ENCODE data around the gene MAP3K20. TPM values are rescaled to one million over a fixed set of nuclear protein-coding genes. Genes with fewer than 3 reads are reported as not detected.

Gene MAP3K20
- total RNA-seq, 1 donor: 136 TPM

DNA sequence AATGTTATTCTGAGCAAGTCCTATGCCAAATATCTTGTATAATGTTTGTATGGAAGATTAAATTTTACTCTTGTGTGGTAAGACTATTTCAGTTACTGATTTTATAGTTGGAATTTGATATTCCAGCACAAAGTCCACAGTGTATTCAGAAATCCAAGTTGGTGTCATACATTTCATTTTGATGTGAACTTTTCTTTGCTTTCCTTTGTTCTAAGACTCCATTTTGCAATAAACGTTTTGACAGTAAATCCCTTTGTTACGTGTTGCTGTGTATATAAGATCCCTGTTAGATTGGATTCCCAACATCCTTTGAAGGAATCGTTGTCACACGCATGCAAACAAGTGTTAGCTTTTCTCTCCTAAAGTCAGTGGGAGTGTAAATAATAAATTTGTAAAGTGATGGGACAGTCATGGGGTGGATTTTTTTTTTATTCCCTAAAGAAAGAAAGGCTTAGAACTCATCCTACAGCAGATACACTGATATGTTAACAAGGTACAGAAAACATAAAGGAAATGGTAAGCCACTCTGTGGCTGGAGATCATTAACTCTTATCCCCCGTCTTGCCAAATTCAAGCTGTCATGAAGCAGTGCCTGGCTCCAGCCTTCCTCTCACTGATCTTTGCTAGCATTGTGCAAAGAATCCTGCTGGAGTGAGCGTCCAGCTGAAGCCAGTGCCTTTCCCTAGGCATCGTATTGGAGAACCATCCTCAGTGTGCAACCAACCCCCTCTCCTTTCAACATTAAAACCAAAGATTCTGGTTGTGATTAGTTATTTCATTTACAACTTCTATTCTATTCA lies 151.5 kb downstream of the MAP3K20 start:
- DNase-seq (ENCODE audit: low read depth): no peak
- no peak overlapping the region for H3K4me3 ChIP-seq (ENCODE audit: low read depth, low read length)
- TF ChIP-seq, protein P1, sequence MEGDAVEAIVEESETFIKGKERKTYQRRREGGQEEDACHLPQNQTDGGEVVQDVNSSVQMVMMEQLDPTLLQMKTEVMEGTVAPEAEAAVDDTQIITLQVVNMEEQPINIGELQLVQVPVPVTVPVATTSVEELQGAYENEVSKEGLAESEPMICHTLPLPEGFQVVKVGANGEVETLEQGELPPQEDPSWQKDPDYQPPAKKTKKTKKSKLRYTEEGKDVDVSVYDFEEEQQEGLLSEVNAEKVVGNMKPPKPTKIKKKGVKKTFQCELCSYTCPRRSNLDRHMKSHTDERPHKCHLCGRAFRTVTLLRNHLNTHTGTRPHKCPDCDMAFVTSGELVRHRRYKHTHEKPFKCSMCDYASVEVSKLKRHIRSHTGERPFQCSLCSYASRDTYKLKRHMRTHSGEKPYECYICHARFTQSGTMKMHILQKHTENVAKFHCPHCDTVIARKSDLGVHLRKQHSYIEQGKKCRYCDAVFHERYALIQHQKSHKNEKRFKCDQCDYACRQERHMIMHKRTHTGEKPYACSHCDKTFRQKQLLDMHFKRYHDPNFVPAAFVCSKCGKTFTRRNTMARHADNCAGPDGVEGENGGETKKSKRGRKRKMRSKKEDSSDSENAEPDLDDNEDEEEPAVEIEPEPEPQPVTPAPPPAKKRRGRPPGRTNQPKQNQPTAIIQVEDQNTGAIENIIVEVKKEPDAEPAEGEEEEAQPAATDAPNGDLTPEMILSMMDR (IDR thresholded peaks at IDR 0.05; ENCODE audit: insufficient read depth, low read depth, low read length): no peak

DNA sequence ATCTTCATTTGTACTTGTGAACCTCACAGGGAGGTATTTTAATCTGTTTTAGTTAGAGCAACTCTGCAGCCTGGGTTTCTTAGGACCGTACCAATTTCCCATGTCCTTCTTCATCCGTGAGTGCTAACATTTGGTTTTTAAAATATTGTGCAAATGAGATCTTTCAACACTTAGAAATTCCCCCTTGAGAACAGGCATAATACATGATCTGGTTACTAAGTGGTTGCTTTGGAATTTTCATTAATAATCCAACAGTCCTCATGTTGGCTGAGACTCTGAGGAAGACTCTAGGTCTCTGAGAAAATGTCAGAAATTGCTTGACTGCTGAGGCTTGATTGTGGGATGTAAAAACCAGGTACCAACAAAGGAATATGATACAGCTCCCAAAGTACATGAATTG lies 153.4 kb downstream of the MAP3K20 start:
- no peak for DNase-seq (ENCODE audit: low read depth)
- H3K4me3 ChIP-seq (ENCODE audit: low read depth, low read length): no peak overlapping the region
- TF ChIP-seq, protein P1 (IDR thresholded peaks at IDR 0.05; ENCODE audit: insufficient read depth, low read depth, low read length): no peak

DNA sequence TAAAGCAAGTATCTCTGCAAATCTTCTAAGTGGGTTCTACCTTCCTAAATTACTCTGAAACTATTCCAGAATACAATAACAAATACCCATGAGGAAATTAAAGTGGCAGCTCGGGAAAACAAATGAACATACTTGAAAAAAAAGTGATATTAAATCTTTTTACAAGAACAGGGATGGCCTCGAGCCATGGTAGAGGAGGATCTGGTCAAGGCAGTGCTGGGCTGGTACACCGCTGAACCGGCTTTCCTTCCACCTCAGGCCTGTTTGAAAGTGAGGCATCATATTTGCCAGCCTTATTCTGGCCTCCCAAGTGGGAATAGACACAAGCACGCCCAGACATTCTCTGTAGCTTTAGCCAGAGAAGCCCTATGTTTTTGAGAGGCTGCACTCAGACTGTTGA lies 154.5 kb downstream of the MAP3K20 start:
- H3K4me3 ChIP-seq (ENCODE audit: low read depth, low read length): no peak overlapping the region
- TF ChIP-seq, protein P1 (IDR thresholded peaks at IDR 0.05; ENCODE audit: insufficient read depth, low read depth, low read length): no peak
- no peak for DNase-seq (ENCODE audit: low read depth)

DNA sequence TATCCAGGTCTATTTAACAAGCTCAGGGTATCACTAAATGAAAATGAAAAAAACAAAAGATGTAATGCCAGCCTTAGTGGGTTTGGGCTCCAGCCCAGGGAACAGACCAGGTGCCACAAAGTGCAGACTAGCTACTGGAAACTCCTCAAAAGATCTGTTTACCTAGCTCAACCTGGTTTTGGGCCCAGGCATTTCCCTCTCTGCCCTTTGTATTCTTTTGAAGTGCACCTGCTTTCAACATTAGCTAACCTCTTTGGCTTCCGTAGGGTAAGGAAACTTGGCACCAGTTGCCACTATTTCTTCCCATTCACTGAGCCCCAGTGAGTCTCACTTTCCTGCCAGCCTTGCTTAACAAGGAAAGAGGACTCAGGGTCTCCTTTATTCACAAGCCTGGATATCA lies 155.4 kb downstream of the MAP3K20 start:
- no peak for DNase-seq (ENCODE audit: low read depth)
- H3K4me3 ChIP-seq (ENCODE audit: low read depth, low read length): no peak overlapping the region
- TF ChIP-seq, protein P1 (IDR thresholded peaks at IDR 0.05; ENCODE audit: insufficient read depth, low read depth, low read length): no peak

DNA sequence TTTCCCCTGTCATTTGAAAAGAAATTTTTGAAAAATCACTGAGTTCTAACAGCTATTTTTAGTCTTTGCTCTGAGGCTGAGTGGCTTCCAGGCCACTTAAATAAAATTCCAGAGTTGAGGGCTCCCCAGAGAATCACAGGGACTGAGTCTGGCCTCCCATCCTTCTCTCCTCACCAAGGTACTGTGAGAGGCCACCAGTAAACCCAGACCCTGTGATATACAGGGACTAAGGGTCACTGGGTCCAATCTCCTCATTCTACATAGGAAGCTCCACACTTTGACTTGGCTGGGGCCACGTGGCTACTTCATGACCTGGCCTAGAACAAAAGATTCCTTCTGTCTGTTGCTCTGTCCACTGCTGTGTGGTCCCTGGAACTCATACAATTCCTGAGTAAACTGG lies 155.8 kb downstream of the MAP3K20 start:
- TF ChIP-seq, protein P1 (IDR thresholded peaks at IDR 0.05; ENCODE audit: insufficient read depth, low read depth, low read length): no peak
- no peak overlapping the region for H3K4me3 ChIP-seq (ENCODE audit: low read depth, low read length)
- no peak for DNase-seq (ENCODE audit: low read depth)

DNA sequence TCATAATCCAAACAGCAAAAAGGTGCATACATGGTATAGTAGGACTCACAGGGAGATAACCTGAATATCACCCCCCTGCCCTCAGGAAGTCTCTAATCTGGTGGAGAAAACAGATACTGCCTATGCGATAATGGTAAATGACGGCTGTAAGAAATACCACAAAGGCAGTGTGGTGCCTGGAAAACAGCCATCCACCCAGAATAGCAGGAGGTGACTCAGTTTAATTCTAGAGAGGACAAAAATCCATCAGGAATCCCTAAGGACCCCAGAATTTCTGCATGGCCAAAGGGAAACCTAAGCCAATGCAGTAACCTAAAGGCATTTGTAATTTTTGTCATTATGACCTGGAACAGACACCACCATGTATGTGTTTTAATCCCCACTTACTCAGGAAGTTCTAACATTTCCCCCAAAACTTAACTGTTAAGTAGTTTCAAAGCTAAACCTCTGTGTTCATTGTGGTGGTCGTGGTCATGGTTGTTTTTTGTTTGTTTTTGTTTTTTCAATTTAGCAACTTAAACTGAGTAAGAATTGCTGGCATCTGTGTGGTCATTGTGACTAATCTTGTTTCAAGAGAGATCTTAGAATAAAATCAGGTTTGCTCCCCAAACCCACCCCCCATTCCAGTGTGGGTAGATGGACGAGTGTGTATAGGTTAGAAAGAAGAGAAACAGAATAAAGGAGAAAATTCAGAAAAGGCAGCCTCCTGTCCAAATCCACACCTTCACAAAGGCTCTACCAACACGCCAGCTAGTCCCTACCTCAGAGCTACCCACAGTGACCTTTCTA lies 157.5 kb downstream of the MAP3K20 start:
- H3K4me3 ChIP-seq (ENCODE audit: low read depth, low read length): no peak overlapping the region
- TF ChIP-seq, protein P1 (IDR thresholded peaks at IDR 0.05; ENCODE audit: insufficient read depth, low read depth, low read length): no peak
- DNase-seq (ENCODE audit: low read depth): no peak
